Keratinocyte (primary cell): ENCODE data around the gene DUSP7. TPM values are rescaled to one million over a fixed set of nuclear protein-coding genes. Genes with fewer than 3 reads are reported as not detected.

Experiments
- DNase-seq: peaks from one replicate; pipeline ENCODE4 v3.0.0-alpha.2; 2011; ENCODE audit warnings: low read depth, missing footprints, low spot score
- FAIRE-seq: peaks from 2 replicates; lab custom pipeline; 2011; peaks lifted over from hg19 to GRCh38; lab: Jason Lieb, UNC
- H2AFZ ChIP-seq: 2 replicates; pipeline ENCODE4 v1.6.0; 2012; ENCODE audit warnings: low read length, control low read depth, inconsistent platforms; ENCODE audit not compliant: control insufficient read depth
- H3K27ac ChIP-seq: 2 replicates; pipeline ENCODE4 v1.5.1; 2011; ENCODE audit warnings: low read length; ENCODE audit not compliant: control insufficient read depth, insufficient read depth
- H3K27me3 ChIP-seq: 3 replicates; pipeline ENCODE4 v1.6.0; 2011; ENCODE audit warnings: low read length; ENCODE audit not compliant: control insufficient read depth, insufficient read depth; ENCODE audit errors: extremely low read depth
- H3K36me3 ChIP-seq, 2 experiments: 2 replicates in 1 of 2; 3 replicates in 1 of 2; pipeline ENCODE4 v1.5.1; 2011; ENCODE audit warnings: low read length in 2 of 2, mild to moderate bottlenecking in 1 of 2; ENCODE audit not compliant: control insufficient read depth in 2 of 2, insufficient read depth in 2 of 2; ENCODE audit errors: extremely low read depth in 1 of 2
- H3K4me1 ChIP-seq: 3 replicates; pipeline ENCODE4 v1.5.1; 2011; ENCODE audit warnings: low read length; ENCODE audit not compliant: control insufficient read depth, insufficient read depth; ENCODE audit errors: extremely low read depth
- H3K4me2 ChIP-seq: 3 replicates; pipeline ENCODE4 v1.6.0; 2011; ENCODE audit warnings: low read depth, low read length; ENCODE audit not compliant: control insufficient read depth, insufficient read depth; ENCODE audit errors: extremely low read depth
- H3K4me3 ChIP-seq, 3 experiments: fragments of 200-600 bp in 1 of 3; sonication (generic) in 1 of 3; 2 replicates in 2 of 3; 3 replicates in 1 of 3; pipeline ENCODE4 v1.5.1; 2011 to 2016; ENCODE audit warnings: low read length in 3 of 3, mild to moderate bottlenecking in 3 of 3, control low read depth in 2 of 3, inconsistent platforms in 1 of 3, low read depth in 1 of 3, mixed read lengths in 1 of 3, mixed run types in 1 of 3, moderate library complexity in 1 of 3; ENCODE audit not compliant: control insufficient read depth in 2 of 3, insufficient read depth in 2 of 3; ENCODE audit errors: extremely low read depth in 1 of 3
- H3K79me2 ChIP-seq: 2 replicates; pipeline ENCODE4 v1.6.0; 2012; ENCODE audit warnings: low read length; ENCODE audit not compliant: control insufficient read depth, insufficient read depth
- H3K9ac ChIP-seq: 3 replicates; pipeline ENCODE4 v1.6.0; 2011; ENCODE audit warnings: low read length; ENCODE audit not compliant: control insufficient read depth, insufficient read depth; ENCODE audit errors: extremely low read depth
- H3K9me1 ChIP-seq: 3 replicates; pipeline ENCODE4 v1.6.0; 2011; ENCODE audit warnings: low read length; ENCODE audit not compliant: control insufficient read depth, insufficient read depth; ENCODE audit errors: extremely low read depth
- H3K9me3 ChIP-seq: 2 replicates; pipeline ENCODE4 v1.5.1; 2012; ENCODE audit warnings: low read depth, low read length; ENCODE audit not compliant: control insufficient read depth
- H4K20me1 ChIP-seq: 3 replicates; pipeline ENCODE4 v1.6.0; 2011; ENCODE audit warnings: low read length; ENCODE audit not compliant: control insufficient read depth, insufficient read depth; ENCODE audit errors: extremely low read depth
- EZH2 ChIP-seq: IDR thresholded peaks from one replicate; pipeline ENCODE4 v1.6.1; 2012; ENCODE audit warnings: inconsistent platforms, mild to moderate bottlenecking, low read length, moderate library complexity
- dilution Hi-C: fragments of 300-500 bp; cut with MboI; formaldehyde crosslinking; loops from one replicate; pipeline ENCODE4 v1.7.0; 2020; ENCODE audit warnings: low sequenced_read_pairs; ENCODE audit not compliant: extremely low pct_ligation_motif_present
- polyA plus RNA-seq, 5 experiments: library from polyadenylated mRNA; depleted of rRNA in 3 of 5; stranded (reverse) in 3 of 5; stranded (forward) in 1 of 5; unstranded in 1 of 5; fragments of >200 nt; gene quantifications; 1 replicate in 1 of 5; 2 replicates in 3 of 5; 3 replicates in 1 of 5; pipeline versions ENCODE4 v1.2.1 to v1.2.3, GENCODE V29; 2011 to 2012; ENCODE audit warnings: missing spikeins in 2 of 5, low read depth in 1 of 5, low replicate concordance in 1 of 5
- TF ChIP-seq, protein P1 (sequence below), 3 experiments: IDR thresholded peaks in 1 of 3; conservative IDR thresholded peaks in 1 of 3; optimal IDR thresholded peaks in 1 of 3; 2 replicates in 2 of 3; 3 replicates in 1 of 3; pipeline versions ENCODE3 to v1.5.1; 2011; ENCODE audit warnings: low read length in 3 of 3, mild to moderate bottlenecking in 3 of 3, moderate library complexity in 2 of 3, control low read depth in 1 of 3, inconsistent platforms in 1 of 3; ENCODE audit not compliant: insufficient read depth in 2 of 3; ENCODE audit errors: extremely low read depth in 1 of 3

DUSP7 gene
- polyA plus RNA-seq, 1 donor (not counting 4 experiments of a cell fraction or from before 2014, with no cell fraction given), result 103 TPM

DNA sequence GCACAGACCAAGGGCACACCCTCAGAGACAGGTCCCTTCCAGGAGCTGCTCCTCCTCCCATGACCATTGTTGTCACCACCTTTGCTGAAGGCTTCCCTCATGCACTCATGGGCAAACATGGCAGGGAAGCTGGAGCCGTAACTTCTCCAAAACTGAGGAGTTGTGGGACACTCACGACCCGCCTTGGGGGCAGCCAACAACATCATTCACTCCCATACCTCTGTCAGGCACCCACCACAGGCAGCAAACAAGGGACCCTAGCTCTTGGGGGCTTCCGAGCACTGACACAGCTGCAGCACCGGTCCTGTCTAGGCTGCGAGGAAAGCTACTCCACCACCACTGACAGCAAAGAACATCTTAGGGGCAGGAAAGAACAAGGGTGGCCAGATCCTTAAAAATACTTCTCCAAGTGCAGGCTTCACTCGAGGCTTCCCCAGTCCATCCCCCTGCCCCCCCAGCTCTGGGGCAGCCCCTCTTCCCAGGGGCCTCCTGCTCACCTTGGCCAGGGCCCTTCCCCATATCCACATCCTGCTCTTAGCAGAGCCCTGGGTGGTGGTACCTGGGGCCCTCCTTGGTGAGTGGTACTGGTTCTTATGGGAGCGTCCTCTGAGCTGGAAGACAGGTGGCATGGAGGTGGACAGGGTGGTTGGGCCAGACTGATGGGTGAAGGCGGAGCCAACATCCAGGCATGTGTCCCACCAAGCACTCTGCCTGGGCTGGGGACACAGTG is 28.0 kb upstream of the DUSP7 start:
- Histone ChIP-seq H3K9me3 (no peaks in the 10 kb centered on the region), H3K79me2 (no peaks in the 10 kb centered on the region), H4K20me1 (no peaks in the 10 kb centered on the region), H3K9ac (no peak overlapping the region), H3K36me3 (no peaks in the 10 kb centered on the region), H3K4me1 (no peaks in the 10 kb centered on the region), H3K4me2 (no peak overlapping the region), H2AFZ (no peak overlapping the region), H3K9me1 (no peaks in the 10 kb centered on the region), H3K27ac (no peak overlapping the region), H3K27me3 (no peaks in the 10 kb centered on the region), H3K4me3 (no peak overlapping the region)
- FAIRE-seq, result no peak
- dilution Hi-C loops, result no loop called here
- DNase-seq, result no peak
- TF ChIP-seq, protein P1, sequence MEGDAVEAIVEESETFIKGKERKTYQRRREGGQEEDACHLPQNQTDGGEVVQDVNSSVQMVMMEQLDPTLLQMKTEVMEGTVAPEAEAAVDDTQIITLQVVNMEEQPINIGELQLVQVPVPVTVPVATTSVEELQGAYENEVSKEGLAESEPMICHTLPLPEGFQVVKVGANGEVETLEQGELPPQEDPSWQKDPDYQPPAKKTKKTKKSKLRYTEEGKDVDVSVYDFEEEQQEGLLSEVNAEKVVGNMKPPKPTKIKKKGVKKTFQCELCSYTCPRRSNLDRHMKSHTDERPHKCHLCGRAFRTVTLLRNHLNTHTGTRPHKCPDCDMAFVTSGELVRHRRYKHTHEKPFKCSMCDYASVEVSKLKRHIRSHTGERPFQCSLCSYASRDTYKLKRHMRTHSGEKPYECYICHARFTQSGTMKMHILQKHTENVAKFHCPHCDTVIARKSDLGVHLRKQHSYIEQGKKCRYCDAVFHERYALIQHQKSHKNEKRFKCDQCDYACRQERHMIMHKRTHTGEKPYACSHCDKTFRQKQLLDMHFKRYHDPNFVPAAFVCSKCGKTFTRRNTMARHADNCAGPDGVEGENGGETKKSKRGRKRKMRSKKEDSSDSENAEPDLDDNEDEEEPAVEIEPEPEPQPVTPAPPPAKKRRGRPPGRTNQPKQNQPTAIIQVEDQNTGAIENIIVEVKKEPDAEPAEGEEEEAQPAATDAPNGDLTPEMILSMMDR (optimal IDR thresholded peaks at IDR 0.05 in 1 of 3, IDR thresholded peaks at IDR 0.05 in 1 of 3, conservative IDR thresholded peaks at IDR 0.05 in 1 of 3; ENCODE audit: extremely low read depth in 1 of 3, insufficient read depth in 2 of 3, low read length in 3 of 3), result no peak
- TF ChIP-seq EZH2, result no peak

DNA sequence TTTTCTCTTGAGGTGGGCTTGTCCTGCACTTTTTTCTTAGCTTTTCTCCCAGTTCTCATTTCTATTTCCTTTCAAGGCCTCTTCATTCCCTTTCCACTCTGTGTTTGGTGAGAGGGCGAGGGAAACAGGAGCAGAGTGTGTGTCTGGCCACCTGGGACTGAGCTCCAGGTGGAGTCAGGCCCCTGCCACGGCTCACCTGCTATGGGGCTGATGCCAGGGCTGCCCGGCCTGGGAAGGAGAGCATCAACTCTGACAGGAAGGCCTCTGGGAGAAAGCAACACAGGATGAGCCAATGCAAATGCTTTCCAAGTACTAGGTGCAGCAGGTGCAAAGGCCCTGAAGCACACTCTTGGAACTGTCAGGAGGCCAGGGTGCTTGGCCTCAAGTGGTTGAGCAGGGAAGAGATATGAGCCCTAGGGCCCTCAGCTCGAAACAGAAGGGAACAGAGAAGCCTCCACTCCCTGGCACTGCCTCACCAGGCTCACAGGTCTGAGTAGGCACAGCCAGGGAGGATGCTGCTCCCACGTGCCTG is 27.3 kb upstream of the DUSP7 start:
- TF ChIP-seq EZH2, result no peak
- TF ChIP-seq, protein P1 (optimal IDR thresholded peaks at IDR 0.05 in 1 of 3, IDR thresholded peaks at IDR 0.05 in 1 of 3, conservative IDR thresholded peaks at IDR 0.05 in 1 of 3; ENCODE audit: extremely low read depth in 1 of 3, insufficient read depth in 2 of 3, low read length in 3 of 3), result no peak
- Histone ChIP-seq H3K9me3 (no peaks in the 10 kb centered on the region), H3K36me3 (no peaks in the 10 kb centered on the region), H3K4me2 (no peak overlapping the region), H2AFZ (no peak overlapping the region), H3K27ac (no peak overlapping the region), H3K9me1 (no peaks in the 10 kb centered on the region), H3K27me3 (no peaks in the 10 kb centered on the region), H3K9ac (no peak overlapping the region), H3K4me1 (no peaks in the 10 kb centered on the region), H4K20me1 (no peaks in the 10 kb centered on the region), H3K4me3 (no peak overlapping the region), H3K79me2 (no peaks in the 10 kb centered on the region)
- FAIRE-seq, result no peak
- no peak for DNase-seq
- dilution Hi-C loops, result no loop called here
